AG04450 (cell line): ENCODE measurements around the gene C6orf120. TPM values are rescaled to one million over a fixed set of nuclear protein-coding genes. Genes with fewer than 3 reads are reported as not detected.

Experiments
- CTCF ChIA-PET: fragments of 300-600, 350-600 bp; formaldehyde crosslinking; extraction: SDS; loops from one replicate; lab custom pipeline; 2022; ENCODE audit warnings: antibody characterized with exemption, inconsistent platforms; lab: Charles Lee
- POLR2A ChIA-PET: fragments of 350-600 bp; formaldehyde crosslinking; extraction: SDS; loops from one replicate; lab custom pipeline; 2021; ENCODE audit warnings: antibody characterized with exemption, inconsistent platforms; lab: Yijun Ruan, JAX
- DNase-seq: peaks from one replicate; pipeline ENCODE4 v3.0.0-alpha.2; 2011; ENCODE audit warnings: low read depth, low spot score
- H3K27ac ChIP-seq: one replicate; pipeline ENCODE4 v1.5.1; 2012; ENCODE audit warnings: low read depth, low read length, control low read depth
- H3K27me3 ChIP-seq: one replicate; pipeline ENCODE4 v1.6.0; 2012; ENCODE audit warnings: low read length; ENCODE audit not compliant: control insufficient read depth, insufficient read depth
- H3K4me3 ChIP-seq: 2 replicates; pipeline ENCODE4 v1.5.1; 2011; ENCODE audit warnings: mild to moderate bottlenecking, low read depth, low read length, control low read depth
- H3K9me3 ChIP-seq: 2 replicates; pipeline ENCODE4 v1.5.1; 2012; ENCODE audit warnings: low read length; ENCODE audit not compliant: control insufficient read depth, insufficient read depth
- CTCF ChIP-seq: IDR thresholded peaks from 2 replicates; pipeline ENCODE4 v1.5.1; 2011; ENCODE audit warnings: low read depth, low read length, control low read depth, inconsistent platforms
- polyA plus RNA-seq: library from polyadenylated mRNA; depleted of rRNA; stranded (reverse); fragments of >200 nt; gene quantifications from 2 replicates; pipeline ENCODE4 v1.2.3, GENCODE V29; 2011

Gene C6orf120
- polyA plus RNA-seq, 1 experiment = 35.9 TPM

- no peak overlapping the region for H3K27ac ChIP-seq
- no peak for TF ChIP-seq CTCF
- H3K9me3 ChIP-seq = no peaks in the 10 kb centered on the region; the same call in 1 of the 2 replicates
- CTCF ChIA-PET = no interaction called here
- H3K4me3 ChIP-seq = no peak overlapping the region
- DNase-seq = no peak
- H3K27me3 ChIP-seq = no peaks in the 10 kb centered on the region
- POLR2A ChIA-PET = no interaction called here
Measured at GRCh38 chr6:169661391-169661756, 40.6 kb upstream of the C6orf120 start.

- DNase-seq = no peak
- CTCF ChIA-PET = no interaction called here
Measured at GRCh38 chr6:169663468-169663867, 38.5 kb upstream of the C6orf120 start.

GRCh38 chr6:169664227-169664626 lies 37.7 kb upstream of the C6orf120 start:
- Histone ChIP-seq H3K9me3 (no peaks in the 10 kb centered on the region), H3K27me3 (no peaks in the 10 kb centered on the region), H3K4me3 (no peak overlapping the region), H3K27ac (no peak overlapping the region)
- POLR2A ChIA-PET = no interaction called here
- CTCF ChIA-PET = no interaction called here
- no peak for DNase-seq
- no peak for TF ChIP-seq CTCF

More at GRCh38 chr6:169663468-169663867, 38.5 kb upstream of the C6orf120 start:
- TF ChIP-seq CTCF = no peak
- H3K9me3 ChIP-seq = no peaks in the 10 kb centered on the region
- no peaks in the 10 kb centered on the region for H3K27me3 ChIP-seq
- H3K27ac ChIP-seq = no peak overlapping the region
- POLR2A ChIA-PET = no interaction called here
- H3K4me3 ChIP-seq = no peak overlapping the region

GRCh38 chr6:169665289-169665688 lies 36.6 kb upstream of the C6orf120 start:
- POLR2A ChIA-PET = no interaction called here

GRCh38 chr6:169666441-169666840 lies 35.5 kb upstream of the C6orf120 start:
- ChIA-PET CTCF (no interaction called here), POLR2A (no interaction called here)
- Histone ChIP-seq H3K4me3 (no peak overlapping the region), H3K9me3 (no peaks in the 10 kb centered on the region), H3K27me3 (no peaks in the 10 kb centered on the region), H3K27ac (no peak overlapping the region)
- TF ChIP-seq CTCF = no peak
- DNase-seq = no peak

More at GRCh38 chr6:169665289-169665688, 36.6 kb upstream of the C6orf120 start:
- CTCF ChIA-PET = no interaction called here
- Histone ChIP-seq H3K4me3 (no peak overlapping the region), H3K9me3 (no peaks in the 10 kb centered on the region), H3K27me3 (no peaks in the 10 kb centered on the region), H3K27ac (no peak overlapping the region)
- DNase-seq = no peak
- TF ChIP-seq CTCF = no peak
